ENCODE results near the gene GABPB1.

DNA sequence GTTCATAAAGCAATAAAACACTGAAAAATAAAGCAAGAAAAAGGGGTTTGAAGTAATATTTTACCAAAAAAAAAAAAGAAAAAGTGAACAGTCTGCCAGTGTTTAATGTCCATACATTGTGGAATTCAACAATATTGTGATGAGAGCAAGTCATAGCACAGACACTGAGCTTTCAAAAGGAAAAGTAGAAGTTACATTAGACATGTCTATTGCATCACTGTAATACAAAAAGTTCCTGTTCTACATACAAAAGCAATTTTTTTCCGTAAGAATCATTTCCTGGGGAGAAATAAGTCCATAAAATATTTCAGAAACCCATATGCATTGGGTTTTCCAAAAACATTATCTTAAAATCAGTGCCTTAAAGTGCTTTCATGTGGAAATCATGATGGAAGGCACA lies 77.6 kb downstream of the GABPB1 start:
- TF ChIP-seq, protein P1, sequence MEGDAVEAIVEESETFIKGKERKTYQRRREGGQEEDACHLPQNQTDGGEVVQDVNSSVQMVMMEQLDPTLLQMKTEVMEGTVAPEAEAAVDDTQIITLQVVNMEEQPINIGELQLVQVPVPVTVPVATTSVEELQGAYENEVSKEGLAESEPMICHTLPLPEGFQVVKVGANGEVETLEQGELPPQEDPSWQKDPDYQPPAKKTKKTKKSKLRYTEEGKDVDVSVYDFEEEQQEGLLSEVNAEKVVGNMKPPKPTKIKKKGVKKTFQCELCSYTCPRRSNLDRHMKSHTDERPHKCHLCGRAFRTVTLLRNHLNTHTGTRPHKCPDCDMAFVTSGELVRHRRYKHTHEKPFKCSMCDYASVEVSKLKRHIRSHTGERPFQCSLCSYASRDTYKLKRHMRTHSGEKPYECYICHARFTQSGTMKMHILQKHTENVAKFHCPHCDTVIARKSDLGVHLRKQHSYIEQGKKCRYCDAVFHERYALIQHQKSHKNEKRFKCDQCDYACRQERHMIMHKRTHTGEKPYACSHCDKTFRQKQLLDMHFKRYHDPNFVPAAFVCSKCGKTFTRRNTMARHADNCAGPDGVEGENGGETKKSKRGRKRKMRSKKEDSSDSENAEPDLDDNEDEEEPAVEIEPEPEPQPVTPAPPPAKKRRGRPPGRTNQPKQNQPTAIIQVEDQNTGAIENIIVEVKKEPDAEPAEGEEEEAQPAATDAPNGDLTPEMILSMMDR (IDR thresholded peaks at IDR 0.05; ENCODE audit: low read depth, low read length), result no peak
- TF ChIP-seq EZH2phosphoT487 (IDR thresholded peaks at IDR 0.05; ENCODE audit: low read depth), result no peak

All from OCI-LY3 (cell line).